H1 (cell line): ENCODE results near the gene SEMA5B. TPM values are rescaled to one million over a fixed set of nuclear protein-coding genes. Genes with fewer than 3 reads are reported as not detected.

Experiments
- CTCF ChIA-PET: fragments of 300-600 bp; sonication (Branson Sonifier 250); formaldehyde crosslinking; loops from one replicate; lab custom pipeline; 2021; ENCODE audit not compliant: partially characterized antibody; lab: Charles Lee
- POLR2A ChIA-PET: fragments of 300-600 bp; sonication (Branson Sonifier 250); formaldehyde crosslinking; loops from one replicate; lab custom pipeline; 2021; ENCODE audit warnings: inconsistent platforms; ENCODE audit not compliant: partially characterized antibody; lab: Charles Lee
- DNase-seq, 2 experiments: peaks; one replicate each; pipeline versions ENCODE4 v3.0.0 to v3.0.0-alpha.2; 2010 to 2022; ENCODE audit warnings: low spot score in 2 of 2, low read depth in 1 of 2, mixed read lengths in 1 of 2
- FAIRE-seq: peaks from 2 replicates; lab custom pipeline; 2011; peaks lifted over from hg19 to GRCh38; lab: Jason Lieb, UNC
- H2AFZ ChIP-seq: 2 replicates; pipeline ENCODE4 v1.8.1; 2012; ENCODE audit warnings: low read length, inconsistent platforms
- H2AK5ac ChIP-seq: 2 replicates; pipeline ENCODE4 v1.6.1; 2013; ENCODE audit warnings: low read depth, low read length
- H2BK120ac ChIP-seq: replicated peaks from 2 replicates; pipeline ENCODE3; 2013; ENCODE audit warnings: low read depth, low read length, inconsistent platforms
- H2BK12ac ChIP-seq: 2 replicates; pipeline ENCODE4 v1.6.1; 2013; ENCODE audit warnings: low read depth, low read length
- H2BK15ac ChIP-seq: 2 replicates; pipeline ENCODE4 v1.6.1; 2013; ENCODE audit warnings: low read length
- H2BK20ac ChIP-seq: 2 replicates; pipeline ENCODE4 v1.6.1; 2013; ENCODE audit warnings: low read length
- H2BK5ac ChIP-seq: 2 replicates; pipeline ENCODE4 v1.6.1; 2013; ENCODE audit warnings: low read depth, low read length
- H3K14ac ChIP-seq: 2 replicates; pipeline ENCODE4 v1.6.1; 2013; ENCODE audit warnings: inconsistent platforms; ENCODE audit not compliant: insufficient read length
- H3K18ac ChIP-seq: 2 replicates; pipeline ENCODE4 v1.6.1; 2013; ENCODE audit warnings: low read length; ENCODE audit errors: extremely low read depth
- H3K23ac ChIP-seq: 2 replicates; pipeline ENCODE4 v1.6.1; 2013; ENCODE audit warnings: inconsistent platforms; ENCODE audit not compliant: insufficient read length
- H3K23me2 ChIP-seq: 2 replicates; pipeline ENCODE4 v1.6.1; 2013; ENCODE audit warnings: low read depth, low read length
- H3K27ac ChIP-seq: 2 replicates; pipeline ENCODE4 v1.6.1; 2011; ENCODE audit warnings: low read depth, low read length, inconsistent platforms
- H3K27me3 ChIP-seq, 4 experiments: replicated peaks in 1 of 4; 1 replicate in 1 of 4; 2 replicates in 3 of 4; pipeline versions ENCODE4 v1.6.1 to v1.8.1; 2011 to 2013; ENCODE audit warnings: low read length in 3 of 4, mild to moderate bottlenecking in 3 of 4, inconsistent platforms in 2 of 4, mixed read lengths in 2 of 4, moderate library complexity in 1 of 4; ENCODE audit not compliant: control insufficient read depth in 3 of 4, insufficient read depth in 3 of 4; ENCODE audit errors: extremely low read depth in 1 of 4
- H3K36me3 ChIP-seq, 4 experiments: 2 replicates each; pipeline versions ENCODE4 v1.6.1 to v1.8.1; 2011 to 2013; ENCODE audit warnings: mild to moderate bottlenecking in 4 of 4, low read length in 3 of 4, moderate library complexity in 2 of 4, control low read depth in 1 of 4, inconsistent platforms in 1 of 4; ENCODE audit not compliant: insufficient read depth in 4 of 4, control insufficient read depth in 2 of 4
- H3K4ac ChIP-seq: replicated peaks from 2 replicates; pipeline ENCODE3; 2013; ENCODE audit warnings: low read length, low read depth, mixed read lengths, inconsistent platforms; ENCODE audit not compliant: insufficient read length
- H3K4me1 ChIP-seq, 4 experiments: replicated peaks in 1 of 4; 1 replicate in 1 of 4; 2 replicates in 3 of 4; pipeline versions ENCODE4 v1.6.1 to v1.8.1; 2011 to 2013; ENCODE audit warnings: low read length in 3 of 4, inconsistent platforms in 2 of 4, mixed read lengths in 1 of 4; ENCODE audit not compliant: insufficient read depth in 4 of 4, control insufficient read depth in 3 of 4
- H3K4me2 ChIP-seq, 2 experiments: 2 replicates each; pipeline versions ENCODE4 v1.6.1 to v1.8.1; 2011 to 2013; ENCODE audit warnings: low read depth in 2 of 2, low read length in 2 of 2, control low read depth in 1 of 2, inconsistent platforms in 1 of 2, mild to moderate bottlenecking in 1 of 2; ENCODE audit not compliant: insufficient read depth in 1 of 2
- H3K4me3 ChIP-seq, 4 experiments: fragments of 200-600, 300-600 bp in 1 of 4; sonication (generic), shearing (Covaris generic), sonication (Bioruptor Twin) in 1 of 4; 2 replicates each; pipeline versions ENCODE4 v1.5.1 to v1.8.1; 2011 to 2016; ENCODE audit warnings: low read length in 4 of 4, low read depth in 3 of 4, control low read depth in 2 of 4, inconsistent platforms in 2 of 4, mild to moderate bottlenecking in 2 of 4, mixed read lengths in 1 of 4, moderate library complexity in 1 of 4; ENCODE audit not compliant: insufficient read depth in 2 of 4; ENCODE audit errors: extremely low read depth in 1 of 4
- H3K56ac ChIP-seq: replicated peaks from 2 replicates; pipeline ENCODE3; 2013; ENCODE audit warnings: low read depth, mild to moderate bottlenecking, mixed read lengths, low read length, inconsistent platforms; ENCODE audit not compliant: insufficient read length
- H3K79me1 ChIP-seq: 2 replicates; pipeline ENCODE4 v1.6.1; 2013; ENCODE audit warnings: low read depth, low read length, control low read depth
- H3K79me2 ChIP-seq, 2 experiments: 2 replicates each; pipeline versions ENCODE4 v1.6.1 to v1.8.1; 2012 to 2013; ENCODE audit warnings: low read length in 2 of 2, mild to moderate bottlenecking in 2 of 2, inconsistent platforms in 1 of 2; ENCODE audit not compliant: insufficient read depth in 2 of 2, control insufficient read depth in 1 of 2
- H3K9ac ChIP-seq, 4 experiments: replicated peaks in 1 of 4; 1 replicate in 1 of 4; 2 replicates in 3 of 4; pipeline versions ENCODE4 v1.6.1 to v1.8.1; 2011 to 2013; ENCODE audit warnings: low read depth in 3 of 4, low read length in 3 of 4, control low read depth in 2 of 4, mild to moderate bottlenecking in 2 of 4, moderate library complexity in 2 of 4, inconsistent platforms in 1 of 4; ENCODE audit errors: extremely low read depth in 1 of 4
- H3K9me3 ChIP-seq, 2 experiments: 2 replicates each; pipeline versions ENCODE4 v1.6.1 to v1.8.1; 2012 to 2013; ENCODE audit warnings: mild to moderate bottlenecking in 2 of 2, moderate library complexity in 2 of 2, control low read depth in 1 of 2, inconsistent platforms in 1 of 2, low read depth in 1 of 2, low read length in 1 of 2, mixed read lengths in 1 of 2; ENCODE audit not compliant: insufficient read depth in 2 of 2
- H4K20me1 ChIP-seq, 2 experiments: replicated peaks in 1 of 2; 2 replicates each; pipeline versions ENCODE3 to v1.8.1; 2011 to 2013; ENCODE audit warnings: inconsistent platforms in 2 of 2, low read length in 2 of 2, mild to moderate bottlenecking in 1 of 2; ENCODE audit not compliant: insufficient read depth in 2 of 2, control insufficient read depth in 1 of 2
- H4K5ac ChIP-seq: 2 replicates; pipeline ENCODE4 v1.6.1; 2013; ENCODE audit warnings: low read length, low read depth, mixed read lengths, inconsistent platforms; ENCODE audit not compliant: insufficient read length
- H4K8ac ChIP-seq: 2 replicates; pipeline ENCODE4 v1.8.0; 2013; ENCODE audit warnings: mild to moderate bottlenecking, moderate library complexity, low read length, inconsistent platforms; ENCODE audit not compliant: insufficient read depth; ENCODE audit errors: extremely low read depth
- H4K91ac ChIP-seq: replicated peaks from 2 replicates; pipeline ENCODE3; 2013; ENCODE audit warnings: low read length, mixed read lengths, inconsistent platforms; ENCODE audit not compliant: insufficient read length
- HDAC2 ChIP-seq, 2 experiments: fragments of 300-600 bp in 1 of 2; sonication (generic) in 1 of 2; IDR thresholded peaks; 2 replicates each; pipeline ENCODE4 v1.6.1; 2011 to 2012; ENCODE audit warnings: low read depth in 2 of 2, low read length in 2 of 2, mild to moderate bottlenecking in 2 of 2, moderate library complexity in 2 of 2, borderline replicate concordance in 1 of 2, inconsistent platforms in 1 of 2
- YY1 ChIP-seq: IDR thresholded peaks from 2 replicates; pipeline ENCODE4 v1.6.1; 2011; ENCODE audit warnings: low read depth, mild to moderate bottlenecking, low read length
- WGBS, 2 experiments: shearing (Covaris generic) in 1 of 2; methylation state at CpG; one replicate each; pipeline versions ENCODE4 v1.1.6 to v1.1.7; 2013 to 2015; ENCODE audit warnings: low lambda C conversion rate in 2 of 2, mixed read lengths in 2 of 2, inconsistent platforms in 1 of 2, low coverage in 1 of 2, missing lambda C conversion rate in 1 of 2; ENCODE audit not compliant: insufficient replicate concordance in 2 of 2, insufficient coverage in 1 of 2, insufficient read length in 1 of 2; ENCODE audit errors: extremely low coverage in 1 of 2, missing lambda C conversion rate in 1 of 2; 5-methylcytosine and 5-hydroxymethylcytosine counted together
- polyA plus RNA-seq, 7 experiments: library from polyadenylated mRNA; depleted of rRNA in 3 of 7; stranded (reverse) in 5 of 7; unstranded in 2 of 7; fragments of >200 nt in 5 of 7; fragments of 200-250 nt in 2 of 7; gene quantifications; 1 replicate in 5 of 7; 2 replicates in 1 of 7; 4 replicates in 1 of 7; pipeline versions ENCODE4 v1.2.1 to v1.2.3, GENCODE V29; 2011 to 2013; ENCODE audit warnings: missing spikeins in 2 of 7, mixed read lengths in 2 of 7
- total RNA-seq: library from RNA; stranded (reverse); fragmentation: NEBNext Ultra II Directional; extraction: Animal tissue kit (Norgen Biotek cat#: 25700); gene quantifications from 2 replicates; pipeline ENCODE4 v1.2.1, GENCODE V29; 2021

Gene SEMA5B
- total and polyA plus RNA-seq, 2 of the 8 experiments (the other 6 are each of a cell fraction or from before 2014, with no cell fraction given): 13.1 to 22.4 TPM

GRCh38 chr3:122916580-122916979 is 111.0 kb downstream of the SEMA5B start:
- CTCF ChIA-PET: interaction anchor here (1.0 to 2.3 kb wide), 2 partner anchors 10 to 237 kb away, joined by 3 to 8 read pairs; no protein-coding TSS in a partner anchor
- no peaks in the 10 kb centered on the region for H3K4me1 ChIP-seq
- 98% methylated on average over 6 of the region's 6 CpGs; no CpG with 5 or more reads in 1 of the 2 experiments for WGBS, 2 experiments
- TF ChIP-seq YY1: no peak
- no peak for TF ChIP-seq HDAC2 (IDR thresholded peaks at IDR 0.05; ENCODE audit: borderline replicate concordance in 1 of 2, low read depth in 2 of 2, low read length in 2 of 2)
- peaks cover 0 to 7% (median 2%) of the 10 kb centered on the region in 4 experiments; a peak in 3 of 8 replicates for H3K36me3 ChIP-seq
- H3K27ac ChIP-seq: no peak overlapping the region
- POLR2A ChIA-PET: no interaction called here
- no peak overlapping the region for H3K56ac ChIP-seq
- H2BK12ac ChIP-seq: no peak overlapping the region
- no peak overlapping the region for H4K91ac ChIP-seq
- no peak overlapping the region for H3K23ac ChIP-seq
- H3K4ac ChIP-seq: no peak overlapping the region
- no peak overlapping the region for H3K4me2 ChIP-seq
- H4K5ac ChIP-seq: no peak overlapping the region
- no peaks in the 10 kb centered on the region for H3K79me1 ChIP-seq
- H3K9me3 ChIP-seq: no peaks in the 10 kb centered on the region
- no peak overlapping the region for H3K9ac ChIP-seq
- FAIRE-seq (no peak), DNase-seq (no peak)
- H2BK120ac ChIP-seq: no peak overlapping the region
- no peak overlapping the region for H2BK20ac ChIP-seq
- no peak overlapping the region for H2BK5ac ChIP-seq
- H4K8ac ChIP-seq: no peak overlapping the region
- H3K18ac ChIP-seq: no peak overlapping the region
- no peaks in the 10 kb centered on the region for H3K79me2 ChIP-seq
- no peak overlapping the region for H2BK15ac ChIP-seq
- no peaks in the 10 kb centered on the region for H3K23me2 ChIP-seq
- no peak overlapping the region for H3K14ac ChIP-seq
- H4K20me1 ChIP-seq: no peaks in the 10 kb centered on the region
- peaks cover 0 to 7% (median 4%) of the 10 kb centered on the region in 4 experiments; a peak in 5 of 7 replicates for H3K27me3 ChIP-seq
- no peak overlapping the region for H3K4me3 ChIP-seq
- no peak overlapping the region for H2AK5ac ChIP-seq
- H2AFZ ChIP-seq: no peak overlapping the region
